GM20431 (cell line): ENCODE data around the gene FEM1C.

Source experiments
- in situ Hi-C: fragments of 300-500 bp; cut with MseI, MboI; formaldehyde crosslinking; loops from one replicate; pipeline ENCODE4 v1.15.0; 2020; ENCODE audit warnings: low sequenced_read_pairs; ENCODE audit not compliant: unreplicated experiment

Gene FEM1C

GRCh38 chr5:115558388-115558956 lies 13.9 kb upstream of the FEM1C start:
- in situ Hi-C loops: loop anchor here (25.0 kb wide), 1 partner anchor 246 kb away; no protein-coding TSS in a partner anchor

GRCh38 chr5:115557667-115558387 lies 13.3 kb upstream of the FEM1C start:
- in situ Hi-C loops: loop anchor here (25.0 kb wide), 1 partner anchor 246 kb away; no protein-coding TSS in a partner anchor

- in situ Hi-C loops: loop anchor here (25.0 kb wide), 1 partner anchor 244 kb away; no protein-coding TSS in a partner anchor
Measured at GRCh38 chr5:115556276-115556675, 11.7 kb upstream of the FEM1C start.

GRCh38 chr5:115555084-115555633 lies 10.6 kb upstream of the FEM1C start:
- in situ Hi-C loops: loop anchor here (25.0 kb wide), 1 partner anchor 243 kb away; no protein-coding TSS in a partner anchor

- in situ Hi-C loops: loop anchor here (25.0 kb wide), 1 partner anchor 241 kb away; no protein-coding TSS in a partner anchor
Measured at GRCh38 chr5:115553082-115553481, 8.5 kb upstream of the FEM1C start.

GRCh38 chr5:115551415-115551814 lies 6.8 kb upstream of the FEM1C start:
- in situ Hi-C loops: loop anchor here (25.0 kb wide), 1 partner anchor 239 kb away; no protein-coding TSS in a partner anchor

GRCh38 chr5:115549154-115549553 lies 4.6 kb upstream of the FEM1C start:
- in situ Hi-C loops: no loop called here

GRCh38 chr5:115548683-115549082 lies 4.1 kb upstream of the FEM1C start:
- in situ Hi-C loops: no loop called here

GRCh38 chr5:115545351-115545882 lies 842 bp upstream of the FEM1C start:
- in situ Hi-C loops: no loop called here

- in situ Hi-C loops: no loop called here
Measured at GRCh38 chr5:115544043-115544435, 536 bp downstream of the FEM1C start.

- in situ Hi-C loops: no loop called here
Measured at GRCh38 chr5:115543365-115544042, 1.1 kb downstream of the FEM1C start.

GRCh38 chr5:115542651-115543364 lies 1.8 kb downstream of the FEM1C start:
- in situ Hi-C loops: no loop called here

- in situ Hi-C loops: no loop called here
Measured at GRCh38 chr5:115542086-115542485, 2.5 kb downstream of the FEM1C start.

GRCh38 chr5:115541611-115542010 lies 3.0 kb downstream of the FEM1C start:
- in situ Hi-C loops: no loop called here

GRCh38 chr5:115535479-115536035 lies 9.0 kb downstream of the FEM1C start:
- in situ Hi-C loops: no loop called here

GRCh38 chr5:115532517-115532916 lies 12.1 kb downstream of the FEM1C start:
- in situ Hi-C loops: no loop called here

- in situ Hi-C loops: no loop called here
Measured at GRCh38 chr5:115531787-115532367, 12.7 kb downstream of the FEM1C start.

- in situ Hi-C loops: no loop called here
Measured at GRCh38 chr5:115531380-115531779, 13.2 kb downstream of the FEM1C start.

- in situ Hi-C loops: no loop called here
Measured at GRCh38 chr5:115530426-115530825, 14.1 kb downstream of the FEM1C start.
